Kidney epithelial cell (primary cell): Measurements from ENCODE around the gene MYO10. TPM values are rescaled to one million over a fixed set of nuclear protein-coding genes. Genes with fewer than 3 reads are reported as not detected.
"Not testable (repeated sequence)": the region's sequence is repeated elsewhere in the genome, so short reads cannot be mapped to it uniquely, and the experiment has no call there.

Experiments used
- DNase-seq: peaks from one replicate; pipeline ENCODE4 v3.0.0-alpha.2; 2010; ENCODE audit warnings: low read depth
- H3K27me3 ChIP-seq: 2 replicates; pipeline ENCODE4 v1.6.0; 2011; ENCODE audit warnings: low read length; ENCODE audit not compliant: control insufficient read depth, insufficient read depth
- H3K36me3 ChIP-seq: 2 replicates; pipeline ENCODE4 v1.5.1; 2011; ENCODE audit warnings: low read length; ENCODE audit not compliant: control insufficient read depth, insufficient read depth
- H3K4me3 ChIP-seq: 2 replicates; pipeline ENCODE4 v1.5.1; 2011; ENCODE audit warnings: low read depth, mild to moderate bottlenecking, control low read depth, low read length
- CTCF ChIP-seq: IDR thresholded peaks from 2 replicates; pipeline ENCODE4 v1.5.1; 2011; ENCODE audit warnings: mild to moderate bottlenecking, moderate library complexity, low read length, control low read depth, inconsistent platforms; ENCODE audit not compliant: insufficient read depth, poor library complexity, severe bottlenecking
- total RNA-seq: library from RNA; depleted of rRNA; stranded (reverse); fragments of >200 nt; gene quantifications from 2 replicates; pipeline ENCODE4 v1.2.3, GENCODE V29; 2015

Gene MYO10
- total RNA-seq, 1 donor from 2014 or later = 80.3 TPM

GRCh38 chr5:16726538-16726946 is 209.5 kb downstream of the MYO10 start:
- Histone ChIP-seq H3K27me3 (no peaks in the 10 kb centered on the region), H3K4me3 (no peak overlapping the region), H3K36me3 (peaks cover 2% of the 10 kb centered on the region)
- no peak for DNase-seq
- no peak for TF ChIP-seq CTCF

GRCh38 chr5:16725575-16725974 is 210.5 kb downstream of the MYO10 start:
- H3K36me3 ChIP-seq = no peaks in the 10 kb centered on the region
- H3K4me3 ChIP-seq = no peak overlapping the region
- TF ChIP-seq CTCF = no peak
- no peak for DNase-seq
- no peaks in the 10 kb centered on the region for H3K27me3 ChIP-seq

GRCh38 chr5:16723821-16724220 is 212.3 kb downstream of the MYO10 start:
- Histone ChIP-seq H3K27me3 (no peaks in the 10 kb centered on the region), H3K4me3 (no peak overlapping the region), H3K36me3 (no peaks in the 10 kb centered on the region)
- no peak for TF ChIP-seq CTCF
- DNase-seq = no peak

- Histone ChIP-seq H3K4me3 (no peak overlapping the region), H3K36me3 (no peaks in the 10 kb centered on the region), H3K27me3 (no peaks in the 10 kb centered on the region)
- DNase-seq = no peak
- no peak for TF ChIP-seq CTCF
These were observed 214.0 kb downstream of the MYO10 start for GRCh38 chr5:16722097-16722495.

- H3K4me3 ChIP-seq = no peak overlapping the region
- no peaks in the 10 kb centered on the region for H3K36me3 ChIP-seq
- no peaks in the 10 kb centered on the region for H3K27me3 ChIP-seq
- TF ChIP-seq CTCF = no peak
- DNase-seq = no peak
These were observed 214.7 kb downstream of the MYO10 start for GRCh38 chr5:16721151-16722096.

- H3K27me3 ChIP-seq, H3K4me3 ChIP-seq, H3K36me3 ChIP-seq, DNase-seq: not testable (repeated sequence)
These were observed 218.1 kb downstream of the MYO10 start for GRCh38 chr5:16718036-16718435.
